BJ (cell line): ENCODE results near the gene GMPPB. TPM values are rescaled to one million over a fixed set of nuclear protein-coding genes. Genes with fewer than 3 reads are reported as not detected.

Experiments used
- CTCF ChIA-PET: fragments of 350-600 bp; formaldehyde crosslinking; extraction: SDS; loops from one replicate; lab custom pipeline; 2021; ENCODE audit warnings: antibody characterized with exemption, inconsistent platforms; lab: Yijun Ruan, JAX
- POLR2A ChIA-PET: fragments of 300-600 bp; sonication (Branson Sonifier 250); formaldehyde crosslinking; extraction: SDS; loops from one replicate; lab custom pipeline; 2021; ENCODE audit warnings: antibody characterized with exemption; lab: Charles Lee
- DNase-seq: peaks from one replicate; pipeline ENCODE4 v3.0.0-alpha.2; 2011; ENCODE audit warnings: low read depth
- H3K27me3 ChIP-seq: 2 replicates; pipeline ENCODE4 v1.6.0; 2011; ENCODE audit warnings: low read length; ENCODE audit not compliant: control insufficient read depth, insufficient read depth
- H3K36me3 ChIP-seq: 2 replicates; pipeline ENCODE4 v1.5.1; 2011; ENCODE audit warnings: low read length; ENCODE audit not compliant: control insufficient read depth, insufficient read depth
- H3K4me3 ChIP-seq: 2 replicates; pipeline ENCODE4 v1.5.1; 2011; ENCODE audit warnings: low read depth, mild to moderate bottlenecking, control low read depth, low read length
- polyA plus RNA-seq: library from polyadenylated mRNA; depleted of rRNA; stranded (reverse); fragments of >200 nt; gene quantifications from 2 replicates; pipeline ENCODE4 v1.2.3, GENCODE V29; 2011
- TF ChIP-seq, protein P1 (sequence below): IDR thresholded peaks from 2 replicates; pipeline ENCODE4 v1.5.1; 2011; ENCODE audit warnings: low read depth, mild to moderate bottlenecking, control low read depth, inconsistent platforms, low read length, moderate library complexity; ENCODE audit not compliant: insufficient read depth

The GMPPB gene
- polyA plus RNA-seq, 1 experiment = 30.0 TPM

DNA sequence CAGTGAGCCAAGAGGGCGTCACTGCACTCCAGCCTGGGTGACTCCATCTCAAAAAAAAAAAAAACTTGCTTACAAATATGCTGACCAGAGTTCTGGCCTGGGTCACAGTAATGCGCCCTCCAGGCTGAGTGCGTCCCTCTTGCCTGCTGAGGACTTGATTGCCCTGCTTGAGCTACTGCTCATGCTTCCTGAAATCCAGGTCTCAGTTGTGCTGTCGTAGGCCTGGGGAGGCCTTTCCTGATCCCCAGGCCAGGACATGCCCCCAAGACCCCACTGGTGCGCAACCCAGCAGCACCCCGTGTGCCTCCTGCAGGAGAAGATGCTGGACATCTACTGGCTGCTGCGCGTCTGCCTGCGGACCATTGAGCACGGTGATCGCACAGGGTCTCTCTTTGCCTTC is 11.6 kb downstream of the GMPPB start:
- no peak overlapping the region for H3K4me3 ChIP-seq
- ChIA-PET POLR2A (no interaction called here), CTCF (interaction anchor here (1.0 to 2.2 kb wide), 2 partner anchors 10 to 11 kb away, joined by 4 to 9 read pairs; no protein-coding TSS in a partner anchor)
- TF ChIP-seq, protein P1, sequence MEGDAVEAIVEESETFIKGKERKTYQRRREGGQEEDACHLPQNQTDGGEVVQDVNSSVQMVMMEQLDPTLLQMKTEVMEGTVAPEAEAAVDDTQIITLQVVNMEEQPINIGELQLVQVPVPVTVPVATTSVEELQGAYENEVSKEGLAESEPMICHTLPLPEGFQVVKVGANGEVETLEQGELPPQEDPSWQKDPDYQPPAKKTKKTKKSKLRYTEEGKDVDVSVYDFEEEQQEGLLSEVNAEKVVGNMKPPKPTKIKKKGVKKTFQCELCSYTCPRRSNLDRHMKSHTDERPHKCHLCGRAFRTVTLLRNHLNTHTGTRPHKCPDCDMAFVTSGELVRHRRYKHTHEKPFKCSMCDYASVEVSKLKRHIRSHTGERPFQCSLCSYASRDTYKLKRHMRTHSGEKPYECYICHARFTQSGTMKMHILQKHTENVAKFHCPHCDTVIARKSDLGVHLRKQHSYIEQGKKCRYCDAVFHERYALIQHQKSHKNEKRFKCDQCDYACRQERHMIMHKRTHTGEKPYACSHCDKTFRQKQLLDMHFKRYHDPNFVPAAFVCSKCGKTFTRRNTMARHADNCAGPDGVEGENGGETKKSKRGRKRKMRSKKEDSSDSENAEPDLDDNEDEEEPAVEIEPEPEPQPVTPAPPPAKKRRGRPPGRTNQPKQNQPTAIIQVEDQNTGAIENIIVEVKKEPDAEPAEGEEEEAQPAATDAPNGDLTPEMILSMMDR = no peak
- peaks cover 11% of the 10 kb centered on the region for H3K36me3 ChIP-seq
- no peaks in the 10 kb centered on the region for H3K27me3 ChIP-seq
- no peak for DNase-seq

DNA sequence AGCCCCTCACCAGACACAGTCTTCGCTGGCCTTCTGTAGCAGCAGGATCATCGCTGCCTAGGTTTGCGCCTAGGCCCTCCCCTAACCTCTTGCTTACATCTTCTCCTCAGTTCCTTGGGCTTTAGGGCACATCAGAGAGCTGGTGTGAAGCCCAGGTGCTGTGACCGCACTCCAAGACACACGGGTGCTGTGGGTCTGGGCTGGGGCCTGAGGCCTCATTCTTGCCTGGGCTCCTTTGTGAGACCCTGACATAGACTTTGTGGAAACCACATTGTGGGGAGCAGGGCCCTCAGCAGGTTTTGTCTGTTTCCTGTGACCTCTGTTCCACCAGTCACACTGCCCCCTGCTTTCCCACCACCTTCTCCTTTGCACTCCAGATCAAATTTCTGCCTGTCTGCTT is 12.3 kb downstream of the GMPPB start:
- ChIA-PET CTCF (interaction anchor here (0.8 to 2.2 kb wide), 3 partner anchors 9 to 177 kb away, joined by 3 to 9 read pairs (median 4); no protein-coding TSS in a partner anchor), POLR2A (no interaction called here)
- DNase-seq = no peak
- no peaks in the 10 kb centered on the region for H3K27me3 ChIP-seq
- H3K36me3 ChIP-seq = peaks cover 10% of the 10 kb centered on the region
- H3K4me3 ChIP-seq = no peak overlapping the region
- TF ChIP-seq, protein P1 = no peak

DNA sequence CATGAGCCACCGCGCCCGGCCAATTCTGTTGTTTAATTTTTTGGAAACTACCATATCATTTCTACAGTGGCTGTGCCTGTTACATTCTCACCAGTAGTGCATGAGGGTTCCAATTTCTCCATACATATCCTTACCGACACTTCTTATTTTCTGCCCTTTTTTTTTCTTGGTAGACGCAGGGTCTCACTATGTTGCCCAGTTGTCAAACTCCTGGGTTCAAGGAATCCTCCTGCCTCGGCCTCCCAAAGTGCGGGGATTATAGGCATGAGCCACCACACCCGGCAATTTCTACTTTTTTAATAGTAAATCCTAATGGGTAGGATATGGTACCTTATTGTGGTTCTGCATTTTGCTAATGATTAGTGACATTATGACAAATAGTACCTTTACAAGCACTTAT is 13.9 kb downstream of the GMPPB start:
- ChIA-PET CTCF (no interaction called here), POLR2A (no interaction called here)
- TF ChIP-seq, protein P1 = no peak
- no peaks in the 10 kb centered on the region for H3K27me3 ChIP-seq
- H3K36me3 ChIP-seq = peaks cover 18% of the 10 kb centered on the region
- no peak for DNase-seq
- no peak overlapping the region for H3K4me3 ChIP-seq

DNA sequence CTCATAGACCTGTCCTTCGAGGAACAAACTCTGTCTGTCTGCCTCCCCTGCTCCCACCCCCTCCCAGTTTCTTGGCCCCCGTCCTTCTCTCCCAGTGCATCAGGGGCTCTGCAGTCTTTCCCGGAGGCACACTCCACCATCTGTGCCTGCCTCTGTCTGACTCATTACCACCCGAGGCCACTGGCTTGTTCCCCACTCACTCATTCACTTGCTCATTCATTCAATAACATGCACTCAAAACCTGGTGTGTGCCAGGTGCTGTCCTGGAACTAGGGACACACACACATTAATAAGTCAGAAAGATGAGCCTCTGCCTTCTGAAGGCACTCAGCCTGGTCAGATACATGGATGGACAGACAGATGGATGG is 16.7 kb downstream of the GMPPB start:
- peaks cover 24% of the 10 kb centered on the region for H3K36me3 ChIP-seq
- DNase-seq = no peak
- TF ChIP-seq, protein P1 = no peak
- H3K4me3 ChIP-seq = no peak overlapping the region
- ChIA-PET CTCF (no interaction called here), POLR2A (no interaction called here)
- no peaks in the 10 kb centered on the region for H3K27me3 ChIP-seq

DNA sequence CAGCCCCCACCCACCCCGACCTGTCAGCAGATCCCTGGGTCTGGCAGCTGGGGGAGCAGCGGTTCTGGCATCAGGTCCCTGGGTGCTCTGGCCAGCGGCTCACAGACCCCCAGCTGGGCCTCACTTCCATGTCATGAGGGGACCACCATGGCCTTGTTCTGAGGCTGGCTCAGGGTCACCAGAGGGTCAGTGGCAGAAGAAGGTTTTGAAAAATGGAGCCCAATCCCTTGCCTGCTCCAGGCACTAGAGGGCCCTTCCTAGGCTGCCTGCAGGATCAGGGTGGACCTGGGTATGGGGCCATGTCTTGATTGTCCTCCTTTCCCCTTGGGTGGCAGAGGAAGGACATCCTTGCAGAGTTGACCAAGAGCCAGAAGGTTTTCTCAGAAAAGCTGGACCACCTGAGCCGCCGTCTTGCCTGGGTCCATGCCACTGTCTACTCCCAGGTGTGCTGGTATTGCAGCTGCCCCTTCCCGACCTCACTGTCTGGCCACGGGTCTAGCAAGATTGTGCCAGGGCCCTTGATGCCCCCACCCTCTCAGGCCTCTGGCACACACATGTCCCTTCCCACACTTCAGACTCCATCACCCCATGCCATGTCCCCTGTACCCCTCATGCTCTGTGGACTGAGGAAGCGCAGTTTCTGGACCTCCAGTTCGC is 17.2 kb downstream of the GMPPB start:
- ChIA-PET CTCF (no interaction called here), POLR2A (no interaction called here)
- Histone ChIP-seq H3K36me3 (peaks cover 26% of the 10 kb centered on the region), H3K27me3 (no peaks in the 10 kb centered on the region), H3K4me3 (no peak overlapping the region)
- no peak for DNase-seq
- TF ChIP-seq, protein P1 = no peak
